Fibroblast of pulmonary artery (primary cell): Measurements from ENCODE around the gene MRGPRX1.
"Not testable (repeated sequence)": the region's sequence is repeated elsewhere in the genome, so short reads cannot be mapped to it uniquely, and the experiment has no call there.

Experiments used
- DNase-seq: peaks from one replicate; pipeline ENCODE4 v3.0.0-alpha.2; 2010; ENCODE audit warnings: low read depth
- H3K4me3 ChIP-seq: replicated peaks from 2 replicates; pipeline ENCODE4 v1.5.1; 2011; ENCODE audit warnings: low read depth, mild to moderate bottlenecking, control low read depth, low read length, moderate library complexity
- TF ChIP-seq, protein P1 (sequence below): IDR thresholded peaks from 2 replicates; pipeline ENCODE4 v1.5.1; 2011; ENCODE audit warnings: mild to moderate bottlenecking, control low read depth, low read length, inconsistent platforms; ENCODE audit errors: missing control alignments

The MRGPRX1 gene

DNA sequence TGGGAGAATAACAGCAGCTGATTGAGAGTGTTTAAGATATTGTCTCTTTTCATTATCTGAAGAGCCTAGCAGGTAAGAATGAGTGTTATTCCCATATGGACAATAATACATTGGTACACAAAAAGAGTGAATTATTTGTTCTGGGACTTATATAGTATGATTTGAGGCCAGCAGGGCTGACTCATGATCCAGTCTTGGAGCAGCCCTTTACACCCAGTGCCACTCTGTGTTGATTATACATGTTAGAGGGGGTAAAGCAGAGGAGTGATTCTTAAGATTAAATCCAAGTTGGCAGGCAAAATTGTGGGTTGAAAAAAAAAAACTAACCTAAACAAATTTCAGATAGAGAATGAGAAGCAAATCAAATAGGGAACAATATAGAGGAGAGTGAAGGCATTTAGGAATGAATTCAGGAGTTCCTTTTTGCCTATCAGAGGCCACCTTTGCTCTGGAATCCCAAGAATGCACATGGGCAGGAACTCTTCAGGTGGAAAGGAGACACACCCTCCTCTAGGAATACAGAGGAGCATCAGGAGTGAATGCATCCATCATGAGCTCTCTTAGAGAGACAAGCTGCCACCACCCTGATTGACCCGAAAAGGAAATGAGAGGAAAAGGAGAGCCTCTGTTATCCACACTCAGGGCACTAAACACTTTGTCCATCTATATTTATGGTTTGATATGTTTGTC, 19.2 kb upstream of the MRGPRX1 start:
- TF ChIP-seq, protein P1, sequence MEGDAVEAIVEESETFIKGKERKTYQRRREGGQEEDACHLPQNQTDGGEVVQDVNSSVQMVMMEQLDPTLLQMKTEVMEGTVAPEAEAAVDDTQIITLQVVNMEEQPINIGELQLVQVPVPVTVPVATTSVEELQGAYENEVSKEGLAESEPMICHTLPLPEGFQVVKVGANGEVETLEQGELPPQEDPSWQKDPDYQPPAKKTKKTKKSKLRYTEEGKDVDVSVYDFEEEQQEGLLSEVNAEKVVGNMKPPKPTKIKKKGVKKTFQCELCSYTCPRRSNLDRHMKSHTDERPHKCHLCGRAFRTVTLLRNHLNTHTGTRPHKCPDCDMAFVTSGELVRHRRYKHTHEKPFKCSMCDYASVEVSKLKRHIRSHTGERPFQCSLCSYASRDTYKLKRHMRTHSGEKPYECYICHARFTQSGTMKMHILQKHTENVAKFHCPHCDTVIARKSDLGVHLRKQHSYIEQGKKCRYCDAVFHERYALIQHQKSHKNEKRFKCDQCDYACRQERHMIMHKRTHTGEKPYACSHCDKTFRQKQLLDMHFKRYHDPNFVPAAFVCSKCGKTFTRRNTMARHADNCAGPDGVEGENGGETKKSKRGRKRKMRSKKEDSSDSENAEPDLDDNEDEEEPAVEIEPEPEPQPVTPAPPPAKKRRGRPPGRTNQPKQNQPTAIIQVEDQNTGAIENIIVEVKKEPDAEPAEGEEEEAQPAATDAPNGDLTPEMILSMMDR: no peak
- no peak overlapping the region for H3K4me3 ChIP-seq
- DNase-seq: no peak

DNA sequence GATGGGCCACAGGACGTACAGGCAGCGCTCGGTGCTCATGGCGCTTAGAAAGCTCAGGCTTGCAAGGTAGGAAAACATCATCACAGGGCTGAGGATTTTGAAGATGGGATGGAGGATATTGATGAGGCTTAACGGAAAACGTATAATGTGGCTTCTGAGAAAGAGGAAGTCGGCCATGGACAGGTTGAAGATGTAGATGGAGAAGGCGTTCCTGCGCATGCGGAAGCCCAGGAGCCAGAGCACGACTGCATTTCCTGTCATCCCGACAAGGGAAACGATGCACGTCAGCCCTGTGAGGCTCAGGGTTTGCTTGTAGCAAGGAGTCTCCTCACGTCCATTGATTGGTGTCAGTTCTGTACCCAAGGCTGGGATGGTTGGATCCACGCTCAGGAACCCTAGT, 17.4 kb upstream of the MRGPRX1 start:
- H3K4me3 ChIP-seq: no peak overlapping the region
- no peak for DNase-seq
- TF ChIP-seq, protein P1: no peak

DNA sequence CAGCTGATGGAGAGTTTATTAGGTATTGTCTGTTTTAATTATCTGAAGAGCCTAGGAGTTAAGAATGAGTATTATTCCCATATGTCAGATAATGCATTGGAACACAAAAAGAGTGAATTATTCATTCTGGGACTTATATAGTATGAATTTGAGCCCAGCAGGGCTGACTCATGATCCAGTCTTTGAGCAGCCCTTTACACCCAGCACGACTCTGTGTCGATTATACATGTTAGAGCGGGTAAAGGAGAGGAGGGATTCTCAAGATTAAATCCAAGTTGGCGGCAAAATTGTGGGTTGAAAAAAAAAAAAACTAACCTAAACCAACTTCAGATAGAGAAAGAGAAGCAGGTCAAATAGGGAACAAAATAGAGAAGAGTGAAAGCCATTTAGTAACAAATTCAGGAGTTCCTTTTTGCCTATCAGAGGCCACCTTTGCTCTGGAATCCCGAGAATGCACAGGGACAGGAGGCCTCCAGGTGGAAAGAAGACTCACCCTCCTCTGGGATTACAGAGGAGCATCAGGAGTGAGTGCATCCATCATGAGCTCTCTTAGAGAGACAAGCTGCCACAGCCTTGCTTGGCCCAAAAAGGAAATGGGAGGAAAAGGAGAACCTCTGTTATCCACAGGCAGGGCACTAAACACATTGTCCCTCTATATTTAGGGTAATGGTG, 3.1 kb downstream of the MRGPRX1 start:
- TF ChIP-seq, protein P1: no peak
- DNase-seq: no peak
- no peak overlapping the region for H3K4me3 ChIP-seq

DNA sequence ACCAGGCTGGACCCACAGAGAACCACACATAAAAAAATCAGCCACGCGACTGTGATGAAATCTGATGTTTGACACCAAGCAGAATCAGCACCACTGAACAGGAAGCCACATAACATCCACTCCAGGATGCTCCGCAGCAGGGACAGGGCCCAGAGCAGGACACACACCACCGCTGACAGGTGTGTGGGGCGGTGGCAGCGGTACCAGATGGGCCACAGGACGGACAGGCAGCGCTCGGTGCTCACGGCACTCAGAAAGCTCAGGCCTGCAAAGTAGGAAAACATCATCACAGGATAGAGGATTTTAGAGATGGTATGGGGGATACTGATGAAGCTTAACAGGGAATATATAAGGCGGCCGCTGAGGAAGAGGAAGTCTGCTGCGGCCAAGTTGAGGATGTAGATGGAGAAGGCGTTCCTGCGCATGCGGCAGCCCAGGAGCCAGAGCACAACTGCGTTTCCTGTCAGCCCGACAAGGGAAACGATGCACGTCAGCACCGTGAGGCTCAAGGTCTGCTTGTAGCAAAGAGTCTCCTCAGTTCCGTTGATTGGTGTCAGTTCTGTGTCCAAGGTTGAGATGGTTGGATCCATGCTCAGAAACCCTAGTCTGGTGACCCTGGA, 4.9 kb downstream of the MRGPRX1 start:
- no peak overlapping the region for H3K4me3 ChIP-seq
- TF ChIP-seq, protein P1: no peak
- no peak for DNase-seq

DNA sequence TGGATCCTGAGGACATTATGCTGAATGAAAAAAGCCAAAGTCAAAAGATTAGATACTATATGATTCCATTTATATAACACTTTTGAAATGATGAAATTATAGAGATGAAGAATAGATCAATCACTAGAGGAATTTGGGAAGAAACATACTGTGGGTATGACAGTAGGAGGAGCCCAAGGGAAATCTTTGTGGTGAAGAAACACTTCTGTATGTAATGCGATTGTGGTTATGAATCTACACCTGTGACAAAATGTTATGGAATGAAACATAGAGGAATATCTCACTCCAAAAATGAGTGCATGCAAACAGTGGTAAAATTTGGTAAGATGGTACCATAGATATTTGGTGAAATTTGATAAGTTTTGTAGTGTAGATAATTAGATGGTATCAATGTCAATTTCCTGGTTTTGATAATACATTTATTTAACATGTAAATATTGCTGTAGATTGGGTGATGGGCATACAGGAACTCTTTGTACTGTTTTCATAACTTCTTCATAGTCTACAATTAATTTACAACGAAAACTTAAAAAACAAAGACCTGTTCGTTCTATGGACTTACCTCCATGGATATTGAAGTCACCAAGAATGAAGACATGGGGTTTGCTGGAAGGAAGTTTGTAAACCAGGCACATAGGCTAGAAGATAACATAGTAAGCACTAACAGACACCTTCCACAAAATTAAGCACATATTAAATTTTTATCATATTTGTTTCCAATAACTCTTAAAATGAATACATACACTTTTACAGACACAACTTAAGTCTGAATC, 11.5 kb downstream of the MRGPRX1 start:
- no peak for DNase-seq
- TF ChIP-seq, protein P1: no peak
- H3K4me3 ChIP-seq: no peak overlapping the region

DNA sequence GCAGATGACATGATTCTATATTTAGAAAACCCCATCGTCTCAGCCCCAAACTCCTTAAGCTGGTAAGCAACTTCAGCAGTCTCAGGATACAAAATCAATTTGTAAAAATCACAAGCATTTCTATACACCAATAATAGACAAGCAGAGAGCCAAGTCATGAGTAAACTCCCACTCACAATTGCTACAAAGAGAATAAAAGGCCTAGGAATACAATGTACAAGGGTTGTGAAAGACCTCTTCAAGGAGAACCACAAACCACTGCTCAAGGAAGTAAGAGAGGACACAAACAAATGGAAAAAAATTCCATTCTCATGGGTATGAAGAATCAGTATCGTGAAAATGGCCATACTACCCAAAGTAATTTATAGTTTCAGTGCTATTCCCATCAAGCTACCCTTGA, 13.8 kb downstream of the MRGPRX1 start:
- H3K4me3 ChIP-seq, DNase-seq: not testable (repeated sequence)

DNA sequence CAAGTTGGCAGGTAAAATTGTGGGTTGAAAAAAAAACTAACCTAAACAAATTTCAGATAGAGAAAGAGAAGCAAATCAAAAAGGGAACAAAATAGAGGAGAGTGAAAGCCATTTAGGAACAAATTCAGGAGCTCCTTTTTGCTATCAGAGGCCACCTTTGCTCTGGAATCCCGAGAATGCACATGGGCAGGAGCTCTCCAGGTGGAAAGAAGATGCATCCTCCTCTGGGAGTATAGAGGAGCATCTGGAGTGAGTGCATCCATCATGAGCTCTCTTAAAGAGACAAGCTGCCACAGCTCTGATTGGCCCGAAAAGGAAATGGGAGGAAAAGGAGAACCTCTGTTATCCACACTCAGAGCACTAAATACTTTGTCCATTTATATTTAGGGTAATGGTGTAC, 26.3 kb downstream of the MRGPRX1 start:
- no peak overlapping the region for H3K4me3 ChIP-seq
- TF ChIP-seq, protein P1: no peak
- no peak for DNase-seq
